GM21360 (cell line): Measurements from ENCODE around the gene ZNF680.
A peak's percentile ranks its signal among the peaks of the same experiment; 100 is the strongest.
"Not testable (repeated sequence)": the region's sequence is repeated elsewhere in the genome, so short reads cannot be mapped to it uniquely, and the experiment has no call there.

Experiments used
- ATAC-seq: cut with Tn5 transposase; IDR thresholded peaks from one replicate; pipeline ENCODE4 v1.9.1; 2021; ENCODE audit warnings: mild to moderate bottlenecking, moderate library complexity; ENCODE audit not compliant: unreplicated experiment

Gene ZNF680

GRCh38 chr7:64562626-64563278, at the start of gene ZNF680:
Gene ZNF680 (minus strand): TSS chr7:64563071. CDS start chr7:64562954, 117 bp downstream.
- ATAC-seq, result peak; percentile 100

- ATAC-seq, result no peak
These were observed 49.6 kb upstream of the ZNF680 start for GRCh38 chr7:64612452-64612851.

- no peak for ATAC-seq
These were observed 48.8 kb upstream of the ZNF680 start for GRCh38 chr7:64611717-64612116.

- ATAC-seq, result no peak
These were observed 48.1 kb upstream of the ZNF680 start for GRCh38 chr7:64610997-64611396.

- ATAC-seq, result no peak
These were observed 45.4 kb upstream of the ZNF680 start for GRCh38 chr7:64608116-64608910.

GRCh38 chr7:64606385-64606784, 43.5 kb upstream of the ZNF680 start:
- ATAC-seq, result no peak

GRCh38 chr7:64603271-64603670, 40.4 kb upstream of the ZNF680 start:
- no peak for ATAC-seq

GRCh38 chr7:64602518-64602917, 39.6 kb upstream of the ZNF680 start:
- no peak for ATAC-seq

- ATAC-seq, result no peak
These were observed 39.2 kb upstream of the ZNF680 start for GRCh38 chr7:64602086-64602485.

GRCh38 chr7:64599359-64599758, 36.5 kb upstream of the ZNF680 start:
- ATAC-seq, result no peak

- no peak for ATAC-seq
These were observed 28.1 kb upstream of the ZNF680 start for GRCh38 chr7:64590971-64591370.

GRCh38 chr7:64581926-64582894, 19.3 kb upstream of the ZNF680 start:
- ATAC-seq, result no peak

GRCh38 chr7:64581391-64581790, 18.5 kb upstream of the ZNF680 start:
- no peak for ATAC-seq

- peak; percentile 62 for ATAC-seq
These were observed 11.7 kb upstream of the ZNF680 start for GRCh38 chr7:64574540-64575099.

GRCh38 chr7:64570284-64570605, 7.4 kb upstream of the ZNF680 start:
- ATAC-seq, result not testable (repeated sequence)

GRCh38 chr7:64569372-64570283, 6.8 kb upstream of the ZNF680 start:
- not testable (repeated sequence) for ATAC-seq

GRCh38 chr7:64562256-64562625, 630 bp downstream of the ZNF680 start:
- ATAC-seq, result no peak

GRCh38 chr7:64559206-64559605, 3.7 kb downstream of the ZNF680 start:
- no peak for ATAC-seq

- no peak for ATAC-seq
These were observed 4.1 kb downstream of the ZNF680 start for GRCh38 chr7:64558781-64559180.

GRCh38 chr7:64558323-64558705, 4.6 kb downstream of the ZNF680 start:
- no peak for ATAC-seq
